SK-MEL-5 (cell line): Measurements from ENCODE around the gene NCS1. TPM values are rescaled to one million over a fixed set of nuclear protein-coding genes. Genes with fewer than 3 reads are reported as not detected.
"Not testable (repeated sequence)": the region's sequence is repeated elsewhere in the genome, so short reads cannot be mapped to it uniquely, and the experiment has no call there.

Experiments used
- DNase-seq: peaks from one replicate; pipeline ENCODE4 v3.0.0-alpha.2; 2016; ENCODE audit warnings: low read depth, low spot score
- in situ Hi-C: cut with HindIII; loops from 2 replicates; pipeline ENCODE4 v1.10.0; 2016; ENCODE audit warnings: low sequenced_read_pairs, high pct_unique_total_duplicates, low pct_unique_long_range_greater_than_20kb
- total RNA-seq: library from RNA; depleted of rRNA; stranded (reverse); fragments of >200 nt; shearing (Covaris generic); gene quantifications from 2 replicates; pipeline ENCODE4 v1.2.3, GENCODE V29; 2014

Gene NCS1
- total RNA-seq, 1 experiment from 2014 or later, result 90.7 TPM

- in situ Hi-C loops, result loop anchor here (25.0 kb wide), 1 partner anchor 174 kb away; no protein-coding TSS in a partner anchor
- DNase-seq, result no peak
Measured at GRCh38 chr9:130260816-130261765, 88.9 kb downstream of the NCS1 start.

GRCh38 chr9:130262061-130262745 lies 90.0 kb downstream of the NCS1 start:
- DNase-seq, result no peak
- in situ Hi-C loops, result loop anchor here (25.0 kb wide), 1 partner anchor 175 kb away; no protein-coding TSS in a partner anchor

GRCh38 chr9:130262771-130263170 lies 90.6 kb downstream of the NCS1 start:
- in situ Hi-C loops, result loop anchor here (25.0 kb wide), 1 partner anchor 175 kb away; no protein-coding TSS in a partner anchor
- DNase-seq, result no peak

GRCh38 chr9:130263601-130264413 lies 91.6 kb downstream of the NCS1 start:
- in situ Hi-C loops, result loop anchor here (25.0 kb wide), 1 partner anchor 177 kb away; no protein-coding TSS in a partner anchor
- DNase-seq, result no peak

GRCh38 chr9:130264414-130265350 lies 92.5 kb downstream of the NCS1 start:
- no peak for DNase-seq
- in situ Hi-C loops, result loop anchor here (25.0 kb wide), 1 partner anchor 177 kb away; no protein-coding TSS in a partner anchor

- no peak for DNase-seq
Measured at GRCh38 chr9:130265431-130266235, 93.4 kb downstream of the NCS1 start, which contains the start of gene HMCN2. Gene HMCN2 (plus strand): TSS chr9:130265760. CDS start chr9:130265879, 119 bp downstream.

GRCh38 chr9:130266236-130267098 lies 94.3 kb downstream of the NCS1 start:
- no peak for DNase-seq
- in situ Hi-C loops, result loop anchor here (25.0 kb wide), 1 partner anchor 179 kb away; no protein-coding TSS in a partner anchor

More at GRCh38 chr9:130265431-130266235, 93.4 kb downstream of the NCS1 start, which contains the start of gene HMCN2:
- in situ Hi-C loops, result loop anchor here (25.0 kb wide), 1 partner anchor 178 kb away; no protein-coding TSS in a partner anchor

GRCh38 chr9:130267930-130268329 lies 95.7 kb downstream of the NCS1 start:
- in situ Hi-C loops, result loop anchor here (25.0 kb wide), 1 partner anchor 181 kb away; no protein-coding TSS in a partner anchor
- no peak for DNase-seq

- DNase-seq, result no peak
- in situ Hi-C loops, result loop anchor here (25.0 kb wide), 1 partner anchor 181 kb away; no protein-coding TSS in a partner anchor
Measured at GRCh38 chr9:130268521-130269211, 96.5 kb downstream of the NCS1 start.

- in situ Hi-C loops, result loop anchor here (25.0 kb wide), 1 partner anchor 184 kb away; no protein-coding TSS in a partner anchor
- DNase-seq, result no peak
Measured at GRCh38 chr9:130271473-130271872, 99.3 kb downstream of the NCS1 start.

GRCh38 chr9:130275156-130275555 lies 103.0 kb downstream of the NCS1 start:
- in situ Hi-C loops, result no loop called here
- DNase-seq, result no peak

- DNase-seq, result no peak
- in situ Hi-C loops, result no loop called here
Measured at GRCh38 chr9:130276121-130276520, 103.9 kb downstream of the NCS1 start.

- in situ Hi-C loops, result no loop called here
- no peak for DNase-seq
Measured at GRCh38 chr9:130276955-130277354, 104.8 kb downstream of the NCS1 start.

GRCh38 chr9:130277525-130277924 lies 105.3 kb downstream of the NCS1 start:
- DNase-seq, in situ Hi-C loops: not testable (repeated sequence)
